ENCODE data around the gene THAP10. TPM values are rescaled to one million over a fixed set of nuclear protein-coding genes. Genes with fewer than 3 reads are reported as not detected.
A peak's percentile ranks its signal among the peaks of the same experiment; 100 is the strongest.

Gene THAP10
- total RNA-seq, 1 donor from 2014 or later: 1.6 TPM

DNA sequence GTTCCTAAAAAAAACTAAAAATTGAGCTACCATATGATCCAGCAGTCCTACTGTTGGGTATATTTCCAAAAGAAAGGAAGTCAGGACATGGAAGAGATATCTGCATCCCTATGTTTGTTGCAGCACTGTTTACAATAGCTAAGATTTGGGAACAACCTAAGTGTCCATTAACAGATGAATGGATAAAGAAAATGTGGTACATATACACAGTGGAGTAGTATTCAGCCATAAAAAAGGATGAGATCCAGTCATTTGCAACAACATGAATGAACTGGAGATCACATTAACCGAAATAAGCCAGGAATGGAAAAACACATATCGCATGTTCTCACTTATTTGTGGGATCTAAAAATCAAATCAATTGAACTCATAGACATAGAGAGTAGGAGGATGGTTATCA, 29.9 kb upstream of the THAP10 start:
- Mint-ChIP-seq H3K36me3 (ENCODE audit: low read depth, unreplicated experiment) (peaks cover 4% of the 10 kb centered on the region), H3K4me3 (ENCODE audit: unreplicated experiment) (no peak overlapping the region), H3K27me3 (ENCODE audit: low read depth, unreplicated experiment) (no peaks in the 10 kb centered on the region), H3K27ac (ENCODE audit: unreplicated experiment) (no peak overlapping the region), H3K9me3 (ENCODE audit: unreplicated experiment) (peaks cover 2% of the 10 kb centered on the region), H3K4me1 (ENCODE audit: low read depth, unreplicated experiment) (no peaks in the 10 kb centered on the region)
- TF ChIP-seq, protein P1, sequence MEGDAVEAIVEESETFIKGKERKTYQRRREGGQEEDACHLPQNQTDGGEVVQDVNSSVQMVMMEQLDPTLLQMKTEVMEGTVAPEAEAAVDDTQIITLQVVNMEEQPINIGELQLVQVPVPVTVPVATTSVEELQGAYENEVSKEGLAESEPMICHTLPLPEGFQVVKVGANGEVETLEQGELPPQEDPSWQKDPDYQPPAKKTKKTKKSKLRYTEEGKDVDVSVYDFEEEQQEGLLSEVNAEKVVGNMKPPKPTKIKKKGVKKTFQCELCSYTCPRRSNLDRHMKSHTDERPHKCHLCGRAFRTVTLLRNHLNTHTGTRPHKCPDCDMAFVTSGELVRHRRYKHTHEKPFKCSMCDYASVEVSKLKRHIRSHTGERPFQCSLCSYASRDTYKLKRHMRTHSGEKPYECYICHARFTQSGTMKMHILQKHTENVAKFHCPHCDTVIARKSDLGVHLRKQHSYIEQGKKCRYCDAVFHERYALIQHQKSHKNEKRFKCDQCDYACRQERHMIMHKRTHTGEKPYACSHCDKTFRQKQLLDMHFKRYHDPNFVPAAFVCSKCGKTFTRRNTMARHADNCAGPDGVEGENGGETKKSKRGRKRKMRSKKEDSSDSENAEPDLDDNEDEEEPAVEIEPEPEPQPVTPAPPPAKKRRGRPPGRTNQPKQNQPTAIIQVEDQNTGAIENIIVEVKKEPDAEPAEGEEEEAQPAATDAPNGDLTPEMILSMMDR (IDR thresholded peaks at IDR 0.05; ENCODE audit: insufficient read depth, low read depth, low read length): no peak
- TF ChIP-seq EZH2 (IDR thresholded peaks at IDR 0.05; ENCODE audit: insufficient read depth, low read length): no peak
- no peaks in the 10 kb centered on the region for H3K27me3 ChIP-seq (ENCODE audit: insufficient read depth, low read length)
- H3K36me3 ChIP-seq (ENCODE audit: insufficient read depth, low read length): no peaks in the 10 kb centered on the region
- H2AFZ ChIP-seq (ENCODE audit: low read depth, low read length): no peak overlapping the region
- H3K4me1 ChIP-seq (ENCODE audit: insufficient read depth, low read length): no peaks in the 10 kb centered on the region
- H3K79me2 ChIP-seq (ENCODE audit: insufficient read depth, low read length): no peaks in the 10 kb centered on the region
- H3K9me3 ChIP-seq (ENCODE audit: insufficient read depth, low read depth, low read length): no peaks in the 10 kb centered on the region
- H3K4me3 ChIP-seq (ENCODE audit: insufficient read depth, low read depth, low read length): no peak overlapping the region
- FAIRE-seq: peak; percentile 13
- no peaks in the 10 kb centered on the region for H4K20me1 ChIP-seq (ENCODE audit: insufficient read depth, low read length)
- H3K9ac ChIP-seq (ENCODE audit: low read length): no peak overlapping the region
- no peak for DNase-seq (ENCODE audit: low read depth)
- no peak overlapping the region for H3K4me2 ChIP-seq (ENCODE audit: low read length)
- no peak overlapping the region for H3K27ac ChIP-seq (ENCODE audit: low read depth, low read length)

DNA sequence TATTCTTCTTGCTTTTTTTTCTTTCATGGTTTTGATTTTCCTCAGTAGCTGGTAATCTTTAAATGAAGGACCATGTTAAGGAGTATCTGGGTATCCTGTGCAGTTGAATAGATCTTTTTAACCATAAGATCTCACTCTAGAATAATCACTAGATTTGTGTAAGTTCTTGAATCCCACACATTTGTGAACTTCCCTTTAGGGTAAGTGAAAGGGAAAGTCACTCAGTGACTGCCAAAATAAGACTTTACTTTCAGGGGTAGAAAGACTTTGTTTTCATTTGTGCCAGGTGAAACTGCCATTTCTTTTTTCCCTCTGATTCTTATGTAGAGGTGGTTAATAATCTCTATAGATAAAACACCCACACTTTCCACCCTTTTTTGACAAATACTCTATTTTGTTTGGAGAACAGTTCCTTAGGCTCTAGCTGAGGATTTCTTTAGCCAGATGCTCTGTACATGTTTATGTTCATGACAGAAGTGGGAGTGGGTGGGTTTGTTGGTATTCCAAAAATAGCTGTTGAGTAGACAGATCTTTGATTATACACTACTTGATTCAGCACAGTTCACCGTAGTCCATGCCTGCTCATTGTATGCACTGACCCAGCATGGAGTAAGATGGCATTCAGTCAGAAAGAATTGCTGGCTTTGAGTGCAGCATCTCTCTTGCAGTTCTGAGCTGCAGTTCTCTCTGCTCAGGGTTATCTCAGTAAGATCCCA, 28.9 kb upstream of the THAP10 start:
- TF ChIP-seq EZH2 (IDR thresholded peaks at IDR 0.05; ENCODE audit: insufficient read depth, low read length): no peak
- TF ChIP-seq, protein P1 (IDR thresholded peaks at IDR 0.05; ENCODE audit: insufficient read depth, low read depth, low read length): no peak
- no peak overlapping the region for H3K9ac ChIP-seq (ENCODE audit: low read length)
- no peaks in the 10 kb centered on the region for H3K27me3 Mint-ChIP-seq (ENCODE audit: low read depth, unreplicated experiment)
- peaks cover 4% of the 10 kb centered on the region for H3K36me3 Mint-ChIP-seq (ENCODE audit: low read depth, unreplicated experiment)
- H3K27ac Mint-ChIP-seq (ENCODE audit: unreplicated experiment): no peak overlapping the region
- H3K9me3 ChIP-seq (ENCODE audit: insufficient read depth, low read depth, low read length): no peaks in the 10 kb centered on the region
- no peak overlapping the region for H3K4me2 ChIP-seq (ENCODE audit: low read length)
- no peak overlapping the region for H3K27ac ChIP-seq (ENCODE audit: low read depth, low read length)
- no peaks in the 10 kb centered on the region for H3K27me3 ChIP-seq (ENCODE audit: insufficient read depth, low read length)
- H3K4me1 Mint-ChIP-seq (ENCODE audit: low read depth, unreplicated experiment): no peaks in the 10 kb centered on the region
- H3K4me1 ChIP-seq (ENCODE audit: insufficient read depth, low read length): no peaks in the 10 kb centered on the region
- H2AFZ ChIP-seq (ENCODE audit: low read depth, low read length): no peak overlapping the region
- peak; percentile 26 for DNase-seq (ENCODE audit: low read depth)
- H3K79me2 ChIP-seq (ENCODE audit: insufficient read depth, low read length): no peaks in the 10 kb centered on the region
- FAIRE-seq: peak; percentile 32
- no peaks in the 10 kb centered on the region for H4K20me1 ChIP-seq (ENCODE audit: insufficient read depth, low read length)
- H3K9me3 Mint-ChIP-seq (ENCODE audit: unreplicated experiment): peaks cover 2% of the 10 kb centered on the region
- H3K4me3 Mint-ChIP-seq (ENCODE audit: unreplicated experiment): no peak overlapping the region
- no peaks in the 10 kb centered on the region for H3K36me3 ChIP-seq (ENCODE audit: insufficient read depth, low read length)
- H3K4me3 ChIP-seq (ENCODE audit: insufficient read depth, low read depth, low read length): no peak overlapping the region

DNA sequence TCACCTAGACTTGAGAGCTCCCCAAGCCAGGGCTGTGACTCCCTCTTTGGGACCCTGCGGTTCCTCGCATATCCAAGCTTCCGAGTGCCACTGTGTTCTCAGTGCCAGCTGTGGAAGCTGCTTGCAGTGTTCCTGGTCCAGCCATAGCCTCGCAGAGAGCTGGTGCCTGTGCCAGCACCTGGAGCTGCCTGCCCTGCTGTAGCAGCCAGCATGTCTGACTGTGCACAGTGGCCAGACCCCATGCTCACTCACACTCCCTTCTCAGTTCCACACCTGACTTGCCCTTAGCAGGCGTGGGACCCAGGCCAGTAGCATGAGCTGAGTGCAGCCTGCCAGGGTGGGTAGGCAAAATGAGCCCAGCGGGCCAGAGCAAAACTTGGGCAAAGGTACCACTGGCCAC, 25.7 kb upstream of the THAP10 start:
- Mint-ChIP-seq H3K36me3 (ENCODE audit: low read depth, unreplicated experiment) (peaks cover 4% of the 10 kb centered on the region), H3K9me3 (ENCODE audit: unreplicated experiment) (peaks cover 2% of the 10 kb centered on the region), H3K4me1 (ENCODE audit: low read depth, unreplicated experiment) (no peaks in the 10 kb centered on the region), H3K4me3 (ENCODE audit: unreplicated experiment) (no peak overlapping the region), H3K27me3 (ENCODE audit: low read depth, unreplicated experiment) (no peaks in the 10 kb centered on the region), H3K27ac (ENCODE audit: unreplicated experiment) (no peak overlapping the region)
- DNase-seq (ENCODE audit: low read depth) (no peak), FAIRE-seq (no peak)
- TF ChIP-seq EZH2 (IDR thresholded peaks at IDR 0.05; ENCODE audit: insufficient read depth, low read length): no peak
- TF ChIP-seq, protein P1 (IDR thresholded peaks at IDR 0.05; ENCODE audit: insufficient read depth, low read depth, low read length): no peak
- no peaks in the 10 kb centered on the region for H3K4me1 ChIP-seq (ENCODE audit: insufficient read depth, low read length)
- H3K4me2 ChIP-seq (ENCODE audit: low read length): no peak overlapping the region
- H3K27ac ChIP-seq (ENCODE audit: low read depth, low read length): no peak overlapping the region
- no peaks in the 10 kb centered on the region for H3K36me3 ChIP-seq (ENCODE audit: insufficient read depth, low read length)
- no peaks in the 10 kb centered on the region for H4K20me1 ChIP-seq (ENCODE audit: insufficient read depth, low read length)
- H3K27me3 ChIP-seq (ENCODE audit: insufficient read depth, low read length): no peaks in the 10 kb centered on the region
- H3K9me3 ChIP-seq (ENCODE audit: insufficient read depth, low read depth, low read length): no peaks in the 10 kb centered on the region
- H3K79me2 ChIP-seq (ENCODE audit: insufficient read depth, low read length): no peaks in the 10 kb centered on the region
- H3K9ac ChIP-seq (ENCODE audit: low read length): no peak overlapping the region
- no peak overlapping the region for H2AFZ ChIP-seq (ENCODE audit: low read depth, low read length)
- no peak overlapping the region for H3K4me3 ChIP-seq (ENCODE audit: insufficient read depth, low read depth, low read length)
